Neuronal stem cell (in vitro differentiated cells): Measurements from ENCODE around the gene PTH1R.
A peak's percentile ranks its signal among the peaks of the same experiment; 100 is the strongest.

ENCODE experiments used
- DNase-seq: peaks from one replicate; pipeline ENCODE4 v3.0.0-alpha.2; 2013; ENCODE audit warnings: low spot score
- H2AFZ ChIP-seq: one replicate; pipeline ENCODE4 v1.6.1; 2013; ENCODE audit warnings: mild to moderate bottlenecking, low read length, inconsistent platforms
- H2AK5ac ChIP-seq: 2 replicates; pipeline ENCODE4 v1.6.1; 2013; ENCODE audit warnings: low read depth, mild to moderate bottlenecking, inconsistent platforms, low read length, moderate library complexity, mixed read lengths
- H2BK120ac ChIP-seq: 2 replicates; pipeline ENCODE4 v1.6.1; 2013; ENCODE audit warnings: low read depth, mild to moderate bottlenecking, inconsistent platforms, low read length, moderate library complexity, mixed read lengths
- H2BK12ac ChIP-seq: one replicate; pipeline ENCODE4 v1.6.1; 2013; ENCODE audit warnings: low read length, inconsistent platforms
- H2BK15ac ChIP-seq: 2 replicates; pipeline ENCODE4 v1.6.1; 2013; ENCODE audit warnings: mild to moderate bottlenecking, low read length, inconsistent platforms, mixed read lengths
- H2BK5ac ChIP-seq: one replicate; pipeline ENCODE4 v1.6.1; 2013; ENCODE audit warnings: inconsistent platforms, mild to moderate bottlenecking, low read length, moderate library complexity
- H3K14ac ChIP-seq: one replicate; pipeline ENCODE4 v1.6.1; 2013; ENCODE audit warnings: low read length, inconsistent platforms
- H3K18ac ChIP-seq: 2 replicates; pipeline ENCODE4 v1.6.1; 2013; ENCODE audit warnings: low read length, inconsistent platforms
- H3K23ac ChIP-seq: 2 replicates; pipeline ENCODE4 v1.6.1; 2013; ENCODE audit warnings: low read depth, mild to moderate bottlenecking, mixed read lengths, low read length, inconsistent platforms; ENCODE audit not compliant: poor library complexity
- H3K27ac ChIP-seq: replicated peaks from 3 replicates; pipeline ENCODE4 v1.5.1; 2013; ENCODE audit warnings: low read length, inconsistent platforms
- H3K27me3 ChIP-seq, 3 experiments: 2 replicates each; pipeline ENCODE4 v1.6.1; 2013; ENCODE audit warnings: low read length in 3 of 3, mild to moderate bottlenecking in 2 of 3, inconsistent platforms in 1 of 3, low read depth in 1 of 3, mixed read lengths in 1 of 3, moderate library complexity in 1 of 3; ENCODE audit not compliant: control insufficient read depth in 3 of 3, insufficient read depth in 3 of 3
- H3K36me3 ChIP-seq, 2 donors: replicated peaks in 1 of 2; 2 replicates each; pipeline ENCODE4 v1.6.1; 2013; ENCODE audit warnings: low read length in 2 of 2; ENCODE audit not compliant: control insufficient read depth in 2 of 2, insufficient read depth in 2 of 2
- H3K4ac ChIP-seq: 2 replicates; pipeline ENCODE4 v1.6.1; 2013; ENCODE audit warnings: inconsistent platforms, mild to moderate bottlenecking, low read length, moderate library complexity
- H3K4me1 ChIP-seq, 2 donors: 1 replicate in 1 of 2; 2 replicates in 1 of 2; pipeline ENCODE4 v1.6.1; 2013; ENCODE audit warnings: low read length in 2 of 2, low read depth in 1 of 2; ENCODE audit not compliant: control insufficient read depth in 2 of 2, insufficient read depth in 1 of 2
- H3K4me2 ChIP-seq: one replicate; pipeline ENCODE4 v1.6.1; 2013; ENCODE audit warnings: mild to moderate bottlenecking, low read length, inconsistent platforms; ENCODE audit not compliant: insufficient read depth, poor library complexity, severe bottlenecking
- H3K4me3 ChIP-seq, 2 donors: 2 replicates each; pipeline ENCODE4 v1.5.1; 2013; ENCODE audit warnings: low read length in 2 of 2, mild to moderate bottlenecking in 2 of 2, inconsistent platforms in 1 of 2, moderate library complexity in 1 of 2
- H3K79me1 ChIP-seq: one replicate; pipeline ENCODE4 v1.6.1; 2013; ENCODE audit warnings: low read depth, mild to moderate bottlenecking, inconsistent platforms, low read length, moderate library complexity
- H3K9ac ChIP-seq: one replicate; pipeline ENCODE4 v1.6.1; 2013; ENCODE audit warnings: mild to moderate bottlenecking, low read depth, low read length, inconsistent platforms; ENCODE audit not compliant: poor library complexity
- H3K9me3 ChIP-seq, 2 donors: replicated peaks in 1 of 2; 2 replicates each; pipeline versions ENCODE3 to v1.6.1; 2013; ENCODE audit warnings: low read length in 2 of 2, mild to moderate bottlenecking in 2 of 2, inconsistent platforms in 1 of 2, low read depth in 1 of 2, mixed read lengths in 1 of 2, moderate library complexity in 1 of 2; ENCODE audit not compliant: control insufficient read depth in 2 of 2, insufficient read depth in 1 of 2
- H4K8ac ChIP-seq: one replicate; pipeline ENCODE4 v1.6.1; 2013; ENCODE audit warnings: low read depth, mild to moderate bottlenecking, inconsistent platforms, low read length, moderate library complexity
- H4K91ac ChIP-seq: one replicate; pipeline ENCODE4 v1.6.1; 2013; ENCODE audit warnings: low read length, low read depth, mild to moderate bottlenecking, inconsistent platforms; ENCODE audit not compliant: poor library complexity
- WGBS, 2 donors: extraction: QIAGEN DNeasy Blood & Tissue Kit; methylation state at CpG; one replicate each; pipeline ENCODE4 v1.1.7; 2013; ENCODE audit warnings: missing lambda C conversion rate in 2 of 2, mixed read lengths in 1 of 2; ENCODE audit not compliant: insufficient read length in 2 of 2, insufficient replicate concordance in 1 of 2; ENCODE audit errors: extremely low coverage in 2 of 2; 5-methylcytosine and 5-hydroxymethylcytosine counted together

Gene PTH1R

DNA sequence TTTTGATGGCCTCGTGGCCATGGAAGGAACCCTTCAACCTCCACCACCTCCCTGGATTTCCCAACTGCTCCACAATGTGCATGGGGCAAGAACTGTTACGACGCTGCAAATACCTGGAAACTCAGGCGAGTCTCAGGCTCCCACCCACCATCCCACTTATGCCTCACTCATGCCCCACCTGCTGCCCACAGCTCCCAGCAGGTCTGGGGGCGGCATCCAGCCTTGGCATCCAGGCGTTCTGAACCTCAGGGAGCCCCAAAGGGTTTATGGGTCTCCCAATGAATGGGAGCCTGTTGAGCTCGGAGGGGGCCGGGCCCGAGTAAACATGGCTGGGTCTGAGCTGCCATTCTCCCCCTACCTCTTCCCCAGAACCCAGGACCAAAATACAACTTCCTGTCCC lies 2.0 kb upstream of the PTH1R start:
- peaks cover 0 to 92% (median 8%) of the 10 kb centered on the region in 3 experiments for H3K27me3 ChIP-seq
- WGBS, 2 donors = no CpG with 5 or more reads among the region's 9 CpGs
- no peak overlapping the region for H2BK120ac ChIP-seq
- no peak overlapping the region for H2BK15ac ChIP-seq
- no peak overlapping the region for H3K4me3 ChIP-seq
- no peak for DNase-seq
- no peaks in the 10 kb centered on the region for H3K9me3 ChIP-seq
- H4K8ac ChIP-seq = no peak overlapping the region
- peak overlapping the region; percentile 69 for H2AK5ac ChIP-seq
- H3K79me1 ChIP-seq = no peaks in the 10 kb centered on the region
- H4K91ac ChIP-seq = no peak overlapping the region
- no peak overlapping the region for H3K18ac ChIP-seq
- no peaks in the 10 kb centered on the region for H3K36me3 ChIP-seq
- no peak overlapping the region for H2BK12ac ChIP-seq
- H2AFZ ChIP-seq = no peak overlapping the region
- no peak overlapping the region for H3K4ac ChIP-seq
- no peak overlapping the region for H3K14ac ChIP-seq
- no peak overlapping the region for H2BK5ac ChIP-seq
- H3K4me1 ChIP-seq = peaks cover 6 to 11% of the 10 kb centered on the region in 2 donors
- peak overlapping the region; percentile 27 for H3K9ac ChIP-seq
- H3K4me2 ChIP-seq = no peak overlapping the region
- H3K27ac ChIP-seq = no peak overlapping the region
- no peak overlapping the region for H3K23ac ChIP-seq

DNA sequence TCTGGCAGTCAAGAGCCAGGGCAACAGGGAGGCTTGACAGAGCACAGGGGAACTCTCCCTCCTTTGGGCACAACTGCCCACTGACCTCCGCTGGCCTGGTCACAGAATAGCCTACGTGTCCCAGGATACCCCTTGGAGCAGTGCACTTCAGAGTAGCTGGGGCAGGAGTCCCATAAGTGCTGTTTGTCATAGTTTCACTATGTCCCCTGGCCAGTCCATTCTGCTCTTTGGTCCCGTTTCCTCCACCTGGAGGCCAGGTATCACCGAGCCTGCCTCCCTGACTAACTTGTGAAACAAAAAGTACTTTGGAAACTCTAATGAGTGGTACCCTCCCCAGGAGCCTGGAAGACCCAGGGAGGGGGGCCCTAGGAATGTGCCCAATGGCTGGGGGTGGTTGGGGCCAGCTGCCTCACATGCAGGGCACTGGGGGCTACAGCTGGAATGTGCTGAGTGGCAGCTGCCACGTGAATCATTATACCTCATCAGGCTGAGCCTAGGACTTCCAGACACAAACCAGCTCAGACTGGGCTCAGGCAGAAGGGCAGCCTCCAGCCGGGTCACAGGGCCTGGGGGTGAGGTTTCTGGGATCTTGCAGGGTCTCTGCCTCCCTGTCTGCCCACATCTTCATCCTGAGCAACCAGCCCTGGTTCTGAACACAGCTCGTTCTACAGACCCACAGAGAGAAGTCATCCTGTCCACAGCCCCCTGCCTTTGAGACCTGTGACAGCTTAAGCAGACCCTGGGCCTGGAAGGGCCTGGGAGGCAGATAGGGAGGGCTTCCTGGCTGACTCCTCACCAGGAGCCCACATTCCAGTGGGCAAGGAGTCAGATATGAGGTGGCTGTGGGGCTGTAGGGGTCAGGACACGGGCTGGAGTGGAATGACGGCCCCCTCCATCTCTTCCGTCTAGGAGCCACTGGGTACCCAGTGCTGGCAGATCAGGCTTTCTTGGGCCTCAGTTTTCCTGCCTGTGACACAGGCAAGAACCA lies 914 bp upstream of the PTH1R start:
- Histone ChIP-seq H2BK15ac (peak overlapping the region; percentile 94), H3K9me3 (peaks cover 0 to 2% of the 10 kb centered on the region in 2 donors), H3K27me3 (peaks cover 7 to 92% (median 18%) of the 10 kb centered on the region in 3 experiments), H4K91ac (no peak overlapping the region), H3K4me3 (no peak overlapping the region), H3K18ac (peak overlapping the region; percentile 77), H2BK5ac (peak overlapping the region; percentile 27), H2AK5ac (peak overlapping the region; percentile 69), H3K4me1 (peaks cover 6 to 11% of the 10 kb centered on the region in 2 donors), H3K23ac (no peak overlapping the region), H3K9ac (no peak overlapping the region), H2BK12ac (peak overlapping the region; percentile 77), H2BK120ac (peak overlapping the region; percentile 74), H3K79me1 (no peaks in the 10 kb centered on the region), H2AFZ (peak overlapping the region; percentile 26), H3K4ac (peak overlapping the region; percentile 72), H3K36me3 (no peaks in the 10 kb centered on the region), H3K27ac (no peak overlapping the region), H3K14ac (peak overlapping the region; percentile 84), H4K8ac (no peak overlapping the region), H3K4me2 (no peak overlapping the region)
- DNase-seq = no peak
- no CpG with 5 or more reads among the region's 10 CpGs for WGBS, 2 donors

DNA sequence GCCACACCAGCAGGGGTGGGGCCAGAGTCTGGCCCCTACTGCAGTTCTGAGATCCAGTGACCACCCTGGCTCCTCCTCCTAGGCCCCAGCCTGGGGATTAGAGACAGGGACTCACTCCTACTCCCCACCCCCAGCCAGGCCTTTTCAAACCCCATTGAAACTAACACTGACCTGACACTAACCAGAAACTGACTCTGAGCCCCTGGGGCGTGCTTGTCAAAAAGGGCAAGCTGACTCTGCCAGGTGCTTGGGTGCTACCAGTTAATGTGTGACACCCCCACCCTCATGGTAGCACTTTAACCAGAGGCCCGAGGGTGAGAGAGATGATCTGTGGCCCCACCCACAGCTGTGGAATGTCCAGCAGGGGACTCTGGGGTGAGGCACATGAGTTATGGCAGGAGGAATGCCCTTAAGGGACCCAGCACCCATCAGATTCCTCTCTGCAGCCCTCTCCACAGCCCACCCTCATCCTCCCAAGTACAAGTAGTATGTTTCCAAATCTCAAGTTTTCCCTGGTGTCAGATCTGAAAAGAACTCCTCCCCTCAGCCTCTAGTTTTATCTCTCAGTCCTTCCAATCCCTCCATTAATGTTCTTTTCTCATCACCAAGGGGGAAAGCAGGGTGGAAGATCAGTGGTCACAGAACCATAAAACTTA lies 1.4 kb downstream of the PTH1R start:
- H3K18ac ChIP-seq = peak overlapping the region; percentile 32
- peaks cover 16 to 89% (median 34%) of the 10 kb centered on the region in 3 experiments for H3K27me3 ChIP-seq
- H2BK5ac ChIP-seq = no peak overlapping the region
- no peak overlapping the region for H2AFZ ChIP-seq
- H3K27ac ChIP-seq = no peak overlapping the region
- peaks cover 8 to 15% of the 10 kb centered on the region in 2 donors for H3K4me1 ChIP-seq
- peak; percentile 47 for DNase-seq
- H3K9ac ChIP-seq = peak overlapping the region; percentile 4
- no peak overlapping the region for H4K8ac ChIP-seq
- no peak overlapping the region for H2BK12ac ChIP-seq
- no peak overlapping the region for H4K91ac ChIP-seq
- H3K36me3 ChIP-seq = no peaks in the 10 kb centered on the region
- no peak overlapping the region for H2AK5ac ChIP-seq
- H3K23ac ChIP-seq = no peak overlapping the region
- no peak overlapping the region for H2BK120ac ChIP-seq
- H2BK15ac ChIP-seq = no peak overlapping the region
- no peak overlapping the region for H3K4me3 ChIP-seq
- peak overlapping the region; percentile 28 for H3K4me2 ChIP-seq
- H3K4ac ChIP-seq = no peak overlapping the region
- H3K14ac ChIP-seq = no peak overlapping the region
- no CpG with 5 or more reads among the region's 2 CpGs for WGBS, 2 donors
- peaks cover 0 to 2% of the 10 kb centered on the region in 2 donors for H3K9me3 ChIP-seq
- no peaks in the 10 kb centered on the region for H3K79me1 ChIP-seq
